Non-pigmented ciliary epithelial cell (primary cell): Measurements from ENCODE around the gene BMP8A.
"Not testable (repeated sequence)": the region's sequence is repeated elsewhere in the genome, so short reads cannot be mapped to it uniquely, and the experiment has no call there.

ENCODE experiments used
- DNase-seq: peaks from one replicate; pipeline ENCODE4 v3.0.0-alpha.2; 2010; ENCODE audit warnings: low read depth

BMP8A gene

DNA sequence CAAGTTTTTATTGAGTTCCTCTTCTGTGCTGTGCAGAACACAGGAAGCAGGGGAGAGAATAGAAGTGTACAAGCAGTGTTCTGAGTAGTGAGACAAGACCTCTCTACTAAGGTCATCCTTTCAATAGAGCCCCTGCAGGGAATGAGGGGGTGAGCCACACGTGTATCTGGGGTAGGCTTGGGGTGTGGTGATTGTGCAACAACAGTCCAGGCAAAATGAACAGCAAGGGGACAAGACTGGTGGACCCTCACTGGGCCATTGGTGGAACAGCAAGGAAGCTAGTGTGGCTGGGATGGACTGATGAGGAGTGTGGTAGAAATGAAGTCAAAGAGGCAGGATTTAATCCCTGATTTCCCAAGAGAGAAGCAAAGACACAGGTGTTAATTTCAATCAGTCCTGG is 8.2 kb upstream of the BMP8A start:
- no peak for DNase-seq

DNA sequence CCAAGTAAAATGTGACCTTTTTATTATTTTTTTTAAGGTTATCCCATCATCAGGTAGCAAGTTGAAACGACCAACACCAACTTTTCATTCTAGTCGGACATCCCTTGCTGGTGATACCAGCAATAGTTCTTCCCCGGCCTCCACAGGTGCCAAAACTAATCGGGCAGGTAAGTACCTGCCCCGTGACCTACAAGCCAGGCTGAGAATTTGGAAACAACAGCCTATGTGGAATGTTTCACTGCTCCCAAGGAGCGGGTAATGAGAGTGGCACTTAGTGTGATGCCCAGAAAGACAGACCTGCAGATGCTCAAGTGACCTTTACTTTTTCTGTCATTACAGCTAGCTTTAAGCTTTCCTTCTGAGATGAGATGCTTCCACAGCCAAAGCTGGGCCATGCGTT is 6.9 kb upstream of the BMP8A start:
- DNase-seq = no peak

DNA sequence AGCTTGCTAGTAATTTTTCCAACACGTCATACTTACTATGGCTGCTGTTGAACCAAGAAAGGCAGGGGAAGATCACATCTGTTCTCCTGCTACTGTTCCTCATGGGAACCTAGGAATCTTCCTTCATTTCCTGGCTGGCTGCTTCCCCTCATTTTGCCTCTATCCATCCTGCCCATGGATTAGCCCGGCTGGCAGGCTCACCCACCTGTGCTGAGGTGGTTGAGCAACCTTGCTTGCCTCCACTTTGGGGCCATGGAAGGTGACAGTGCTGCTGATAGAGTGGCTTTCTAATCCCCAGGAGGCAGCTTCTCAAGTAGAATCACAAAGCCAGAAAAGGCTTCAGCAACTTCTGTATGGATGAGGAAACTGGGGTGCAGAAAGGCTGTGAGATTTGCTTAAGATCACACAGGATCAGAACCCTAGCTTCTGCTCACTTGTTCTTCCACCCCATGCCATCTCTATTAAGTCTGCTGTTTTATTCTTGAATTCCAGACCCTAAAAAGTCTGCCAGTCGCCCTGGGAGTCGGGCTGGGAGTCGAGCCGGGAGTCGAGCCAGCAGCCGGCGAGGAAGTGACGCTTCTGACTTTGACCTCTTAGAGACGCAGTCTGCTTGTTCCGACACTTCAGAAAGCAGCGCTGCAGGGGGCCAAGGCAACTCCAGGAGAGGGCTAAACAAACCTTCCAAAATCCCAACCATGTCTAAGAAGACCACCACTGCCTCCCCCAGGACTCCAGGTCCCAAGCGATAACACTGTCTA is 6.2 kb upstream of the BMP8A start:
- no peak for DNase-seq

DNA sequence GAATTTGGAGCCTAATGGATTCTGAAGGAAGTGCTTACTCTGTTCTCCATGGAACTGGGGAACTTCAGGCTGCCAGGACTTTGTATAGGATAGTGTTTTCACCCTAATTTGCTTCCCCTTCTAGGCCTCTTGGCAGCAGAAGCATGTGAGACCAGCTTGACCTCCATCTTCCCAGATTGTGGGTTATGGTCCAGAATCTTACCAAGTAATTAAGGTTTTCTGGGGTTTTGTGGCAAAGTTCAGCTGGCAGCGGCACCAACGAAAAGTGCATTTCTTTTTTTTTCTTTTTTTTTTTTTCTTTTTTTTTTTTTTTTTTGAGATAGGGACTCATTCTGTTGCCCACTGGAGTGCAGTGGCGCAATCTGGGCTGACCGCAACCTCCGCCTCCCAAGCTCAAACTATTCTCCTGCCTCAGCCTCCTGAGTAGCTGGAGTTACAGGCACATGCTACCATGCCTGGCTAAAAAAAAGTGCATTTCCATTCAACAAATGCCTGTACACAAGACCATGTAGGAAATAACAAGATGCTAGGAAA is 3.4 kb upstream of the BMP8A start:
- DNase-seq = no peak

DNA sequence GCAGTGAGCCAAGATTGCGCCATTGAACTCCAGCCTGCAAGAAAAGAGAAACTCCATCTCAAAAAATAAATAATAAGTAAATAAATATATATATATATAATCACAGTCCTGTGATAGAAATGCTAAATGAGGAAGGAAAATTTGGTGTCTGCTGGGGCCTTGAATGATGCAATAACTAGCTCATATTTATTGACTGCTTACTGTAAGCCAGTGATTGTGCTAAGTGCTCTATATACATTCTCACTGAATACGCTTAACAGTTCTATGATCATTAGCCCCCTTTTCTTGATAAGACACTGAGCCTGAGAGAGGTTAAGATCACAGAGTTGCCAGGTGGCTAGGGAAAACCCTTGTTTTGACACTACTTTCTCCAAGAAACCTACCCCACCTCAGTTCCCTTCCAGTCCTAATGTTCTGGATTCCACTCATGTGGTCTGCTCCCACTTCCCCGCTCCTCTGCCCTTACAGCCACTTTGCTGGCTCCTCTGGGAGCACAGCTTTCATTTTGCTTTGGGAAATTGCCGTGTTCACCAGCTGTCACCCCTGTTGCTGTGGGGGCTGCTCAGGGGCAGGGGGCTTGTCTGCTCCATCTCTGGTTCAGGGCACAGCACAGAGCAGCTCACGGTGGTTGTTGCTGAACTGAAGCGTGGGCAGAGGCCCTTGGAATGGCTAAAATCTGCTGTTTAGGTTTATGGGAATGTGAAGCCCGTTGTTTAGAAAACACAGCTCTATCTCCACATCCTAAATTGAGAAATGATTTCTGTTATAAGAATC is 2.5 kb upstream of the BMP8A start:
- no peak for DNase-seq

DNA sequence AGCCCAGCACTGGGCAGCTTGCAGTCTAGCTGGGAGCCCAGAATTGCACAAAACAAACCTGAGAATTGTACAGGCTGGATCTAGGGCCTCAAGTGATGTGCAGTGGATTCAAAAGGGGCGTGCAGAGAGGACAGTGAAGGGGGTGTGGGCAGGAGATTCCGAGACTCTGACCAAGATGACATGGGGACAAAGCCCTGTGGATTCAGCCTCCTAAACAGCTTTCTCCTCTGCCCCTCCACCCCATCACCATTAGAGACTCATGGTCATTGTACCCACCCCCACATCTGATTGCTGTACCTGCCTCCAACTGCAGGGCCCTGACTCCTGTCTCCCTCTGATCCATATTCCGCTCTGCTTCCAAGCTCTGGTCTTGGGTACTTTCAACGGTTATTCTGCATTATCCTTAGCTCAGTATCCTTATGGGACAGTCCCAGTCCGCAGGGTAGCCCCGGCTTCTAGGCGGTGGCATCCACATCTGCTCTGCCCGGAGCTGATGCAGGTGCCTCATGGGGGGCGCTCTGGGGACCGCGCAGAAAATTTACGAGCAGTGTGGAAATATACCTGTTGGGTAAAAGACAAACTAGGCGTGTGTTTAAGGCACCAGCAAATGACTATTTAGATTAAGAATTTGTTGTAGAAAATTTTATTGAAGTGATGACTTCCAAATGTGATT is 1.7 kb upstream of the BMP8A start:
- DNase-seq = no peak

DNA sequence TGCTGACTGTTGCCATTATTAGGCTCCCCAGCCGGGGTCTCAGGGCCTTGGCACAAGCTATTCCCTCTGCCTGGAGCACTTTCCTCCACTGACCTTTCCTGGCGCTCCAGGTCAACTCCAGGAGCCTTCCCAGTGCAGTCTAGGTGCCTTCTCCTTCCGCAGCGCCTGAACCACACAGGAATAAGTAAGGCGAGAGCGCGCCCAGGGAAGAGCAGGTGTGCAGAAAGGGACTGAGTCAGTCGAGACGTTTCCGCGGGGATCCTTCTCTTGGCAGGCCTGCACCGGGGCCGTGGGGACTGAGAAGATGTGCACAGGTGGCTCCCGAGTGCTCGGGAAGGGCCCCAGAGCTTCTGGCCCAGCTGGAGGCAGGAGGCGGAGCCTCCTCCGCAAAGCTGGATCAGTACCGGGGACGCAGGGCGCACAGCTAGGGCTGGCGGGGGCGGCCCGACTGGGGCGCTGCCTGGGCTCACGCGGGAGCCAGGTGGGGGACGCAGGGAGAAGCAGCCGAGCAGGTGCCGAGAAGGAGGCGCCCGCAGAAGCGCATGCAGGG is 765 bp upstream of the BMP8A start:
- DNase-seq = no peak

DNA sequence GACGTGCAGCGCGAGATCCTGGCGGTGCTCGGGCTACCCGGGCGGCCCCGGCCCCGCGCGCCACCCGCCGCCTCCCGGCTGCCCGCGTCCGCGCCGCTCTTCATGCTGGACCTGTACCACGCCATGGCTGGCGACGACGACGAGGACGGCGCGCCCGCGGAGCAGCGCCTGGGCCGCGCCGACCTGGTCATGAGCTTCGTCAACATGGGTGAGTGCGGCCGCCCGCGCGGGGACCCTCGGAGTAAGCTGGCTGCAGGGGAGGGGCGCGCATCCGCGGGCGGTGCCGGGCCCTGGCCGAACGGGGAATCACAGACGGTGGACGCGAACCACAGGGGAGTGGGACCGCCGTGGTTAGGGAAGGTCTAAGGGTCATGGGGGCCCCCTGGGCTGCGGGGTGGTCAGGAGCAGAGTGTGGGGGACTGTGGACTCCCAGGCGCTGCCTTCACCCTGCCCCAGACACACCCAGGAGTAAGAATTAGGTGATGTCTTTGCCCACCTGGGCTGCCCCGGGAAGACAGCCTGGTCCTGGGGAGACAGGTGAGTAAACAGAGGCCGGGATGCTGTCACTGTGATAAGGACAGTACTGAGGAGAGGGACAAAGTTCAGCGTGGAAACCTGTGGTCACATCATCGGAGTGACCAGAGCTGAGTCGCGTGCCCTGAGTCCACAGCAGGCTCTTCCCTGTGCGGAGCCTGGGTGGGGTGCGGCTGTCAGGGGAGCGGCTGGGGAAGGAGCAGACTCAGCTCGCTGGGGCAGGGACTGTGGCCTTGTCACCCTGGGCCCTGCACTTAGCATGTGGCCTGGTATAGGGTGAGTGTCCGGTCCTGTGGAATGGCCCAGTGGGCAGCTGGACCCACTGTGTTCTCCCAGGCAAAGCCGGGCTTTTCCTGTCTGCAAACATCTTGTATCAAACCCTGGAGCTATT is 944 bp downstream of the BMP8A start:
- DNase-seq = not testable (repeated sequence)

DNA sequence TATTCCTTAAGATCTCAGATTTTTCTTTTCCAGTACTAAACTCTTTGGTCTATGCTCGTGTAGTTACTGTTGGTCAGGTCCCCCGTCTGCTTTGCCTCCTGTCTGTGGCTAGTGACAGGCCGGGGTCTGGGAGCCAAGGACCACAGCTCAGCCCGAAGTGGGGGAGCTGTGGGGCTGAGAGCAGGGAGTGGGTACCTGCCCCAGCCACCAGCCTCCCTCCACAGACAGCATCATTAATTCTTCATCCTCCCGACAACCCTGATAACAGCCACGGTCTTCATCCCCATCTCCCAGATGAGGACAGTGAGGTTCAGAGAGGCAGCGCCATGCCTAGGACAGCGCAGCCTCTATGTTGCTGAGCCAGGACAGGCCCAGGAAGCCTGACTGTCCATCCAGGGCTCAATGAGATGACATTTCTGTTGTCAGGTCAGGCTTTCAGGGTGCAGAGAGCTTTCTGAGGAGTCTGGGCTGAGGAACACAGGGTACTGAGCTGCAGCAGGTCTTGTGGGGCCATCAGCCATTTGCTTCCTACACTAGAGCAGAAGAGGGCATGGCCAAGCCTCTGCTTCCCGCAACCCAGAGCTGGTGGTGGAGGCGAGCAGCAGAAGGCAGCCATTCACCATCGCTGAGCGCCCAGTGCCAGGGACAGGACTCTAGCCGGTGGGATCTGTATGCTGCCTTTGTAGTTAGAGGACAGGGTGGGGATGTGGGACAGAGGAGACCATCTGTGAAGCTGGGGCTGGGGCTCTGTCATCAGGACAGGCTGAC is 1.8 kb downstream of the BMP8A start:
- not testable (repeated sequence) for DNase-seq

DNA sequence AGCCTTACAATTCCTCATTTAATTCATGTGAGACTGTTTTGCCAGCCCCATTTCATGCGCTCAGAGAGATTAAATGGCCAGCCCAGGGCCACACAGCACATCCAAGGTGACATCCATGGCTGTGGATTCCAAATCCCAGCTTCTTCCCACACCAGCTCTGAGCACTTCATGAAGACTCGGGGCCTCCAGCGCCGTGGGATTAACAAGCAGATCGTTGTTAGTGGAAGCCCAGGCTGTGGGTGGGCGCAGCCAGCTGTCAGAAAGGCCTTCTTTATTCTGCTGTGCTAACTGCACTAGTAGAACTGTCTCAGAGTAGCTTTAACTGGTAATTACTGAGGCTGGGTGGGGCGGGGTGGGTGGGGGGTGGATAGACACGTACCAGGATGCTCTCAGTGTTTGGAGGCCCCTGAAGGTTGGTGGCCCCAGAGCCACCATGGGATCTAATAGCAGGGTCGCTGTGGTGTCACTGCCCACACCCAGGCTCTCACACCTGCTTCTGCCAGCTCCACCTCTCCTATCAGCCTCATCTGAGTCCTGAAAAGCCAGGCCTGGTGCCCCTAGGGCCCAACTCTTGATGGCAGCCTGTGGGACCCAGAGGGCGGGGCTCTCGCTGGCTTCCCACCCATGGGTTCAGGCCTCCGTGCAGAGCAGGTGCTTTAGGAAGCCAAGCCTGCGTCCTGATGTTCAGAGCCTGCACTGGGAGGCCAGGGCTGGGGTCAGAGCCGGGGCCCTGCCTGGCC is 3.4 kb downstream of the BMP8A start:
- no peak for DNase-seq

DNA sequence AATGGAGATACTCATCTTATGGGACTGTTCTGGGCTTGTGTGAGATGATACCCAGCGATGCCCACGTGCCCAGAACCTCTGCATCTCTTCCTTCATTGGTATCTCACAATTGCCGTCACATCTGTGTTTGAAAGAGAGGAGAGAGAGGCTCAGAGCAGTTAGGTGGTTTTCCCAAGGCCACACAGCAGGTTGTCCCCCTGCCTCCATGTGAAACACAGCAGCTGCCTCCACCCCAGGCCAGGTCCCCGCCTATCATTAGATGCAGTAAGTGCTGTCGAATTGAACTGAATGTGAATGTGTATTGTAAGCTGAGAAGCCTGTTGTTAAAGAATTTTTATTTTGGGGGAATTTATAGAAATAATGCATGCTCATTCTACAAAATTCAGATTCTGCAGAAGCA is 5.1 kb downstream of the BMP8A start:
- not testable (repeated sequence) for DNase-seq

DNA sequence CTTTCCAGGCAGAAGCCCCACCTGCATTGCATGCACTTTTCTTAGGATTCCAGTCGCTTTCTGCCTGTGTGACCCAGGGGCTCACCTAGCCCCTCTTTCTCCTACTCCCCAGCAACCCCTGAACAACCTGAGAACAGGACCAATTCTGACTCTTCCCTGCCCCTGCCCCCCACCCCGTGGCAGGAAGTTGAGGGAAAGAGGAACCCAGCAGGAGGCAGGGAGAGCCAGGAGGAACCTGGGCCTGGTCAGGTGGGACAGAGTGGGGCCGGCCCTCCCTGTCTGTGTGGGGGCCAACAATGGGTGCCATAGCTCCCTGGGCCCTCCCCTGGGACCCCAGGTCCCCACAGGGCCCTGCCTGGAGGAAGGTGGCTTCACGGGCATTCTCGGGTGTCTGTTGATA is 6.1 kb downstream of the BMP8A start:
- no peak for DNase-seq

DNA sequence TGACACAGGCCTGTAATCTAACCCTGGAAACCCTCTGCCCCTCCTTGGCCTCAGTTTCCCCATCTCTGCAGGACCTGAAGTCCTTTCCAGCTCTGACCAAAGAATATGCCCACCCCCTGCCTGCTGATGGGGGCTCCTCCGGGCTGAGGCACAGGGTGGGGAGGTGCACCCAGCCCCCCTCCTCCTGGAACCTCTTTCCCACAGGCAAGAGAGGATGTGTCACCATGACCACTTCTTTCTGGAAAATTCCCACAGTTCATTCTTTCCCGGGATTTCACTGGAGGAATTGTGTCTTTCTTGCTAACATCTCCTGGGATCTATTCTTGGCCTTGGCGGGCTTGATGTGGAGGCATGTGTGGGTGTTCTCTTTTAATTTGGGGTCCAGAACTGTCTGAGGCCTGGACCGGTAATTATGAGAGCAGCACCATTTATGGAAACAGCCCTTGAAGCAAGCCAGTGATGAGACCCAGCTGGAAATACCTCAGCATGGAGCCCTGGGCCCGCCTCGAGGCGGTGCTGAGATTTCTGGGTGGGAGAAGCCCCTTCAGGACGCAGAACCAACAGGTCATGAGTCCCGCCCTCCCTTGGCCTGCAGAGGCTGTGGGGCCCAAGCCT is 6.8 kb downstream of the BMP8A start:
- DNase-seq = not testable (repeated sequence)

DNA sequence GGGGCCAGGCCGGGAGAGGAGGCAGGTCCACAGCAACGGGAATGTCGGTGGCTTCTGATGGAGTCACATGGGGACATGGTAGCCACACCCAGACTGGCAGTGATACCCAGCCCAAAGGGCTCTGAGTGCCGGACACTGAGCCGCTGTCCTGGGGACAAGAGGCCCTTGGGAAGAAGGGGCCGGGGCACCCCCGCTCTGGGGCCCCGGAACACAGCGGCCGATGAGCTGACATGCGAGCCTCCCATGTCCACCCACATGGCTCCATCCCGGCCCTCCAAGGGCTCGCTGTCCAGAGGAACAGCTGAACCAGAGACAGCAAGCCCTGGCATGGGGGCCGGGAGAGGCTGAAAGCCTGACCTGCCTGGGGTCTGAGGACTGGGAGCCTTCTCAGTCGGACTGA is 7.4 kb downstream of the BMP8A start:
- not testable (repeated sequence) for DNase-seq

DNA sequence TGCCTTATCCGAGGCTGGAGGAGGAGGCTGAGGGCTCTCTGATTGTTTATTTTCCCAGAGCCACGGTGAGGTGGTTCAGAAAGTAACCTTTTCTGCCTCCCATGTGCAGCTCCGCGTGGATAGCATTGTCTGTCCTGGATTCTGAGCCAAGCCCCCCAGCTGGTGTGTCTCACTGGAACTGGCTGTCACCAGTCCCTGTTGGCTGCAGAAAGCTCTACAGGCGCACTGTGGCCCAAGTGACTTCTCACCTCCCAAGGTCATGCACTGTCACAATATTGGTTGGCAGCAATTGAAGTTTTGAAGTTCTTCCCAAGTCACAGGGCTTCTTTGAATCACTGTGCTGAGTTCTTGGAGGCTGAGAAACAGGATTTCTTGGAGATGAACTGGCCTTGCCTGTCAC is 8.2 kb downstream of the BMP8A start:
- DNase-seq = no peak

DNA sequence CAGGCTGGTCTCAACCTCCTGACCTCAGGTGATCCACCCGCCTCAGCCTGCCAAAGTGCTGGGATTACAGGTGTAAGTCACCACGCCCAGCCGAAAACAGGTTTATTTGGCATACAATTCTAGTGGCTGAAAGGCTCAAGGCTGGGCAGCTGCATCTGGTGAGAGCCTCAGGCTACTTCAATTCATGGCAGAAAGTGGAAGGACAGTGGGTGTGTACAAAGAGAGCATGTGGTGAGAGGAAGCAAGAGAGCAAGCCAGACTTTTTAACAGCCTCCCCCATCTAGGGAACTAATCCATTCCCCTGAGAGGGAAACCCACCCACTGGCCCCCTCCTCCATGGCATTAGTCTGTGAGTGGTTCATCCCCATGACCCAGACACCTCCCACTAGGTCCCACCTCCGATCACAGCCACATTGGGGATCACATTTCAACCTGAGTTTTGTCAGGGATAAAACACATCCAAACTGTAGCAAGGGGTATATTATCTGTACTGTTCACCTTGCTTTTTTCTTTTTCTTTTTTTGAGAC is 9.5 kb downstream of the BMP8A start:
- DNase-seq = no peak

DNA sequence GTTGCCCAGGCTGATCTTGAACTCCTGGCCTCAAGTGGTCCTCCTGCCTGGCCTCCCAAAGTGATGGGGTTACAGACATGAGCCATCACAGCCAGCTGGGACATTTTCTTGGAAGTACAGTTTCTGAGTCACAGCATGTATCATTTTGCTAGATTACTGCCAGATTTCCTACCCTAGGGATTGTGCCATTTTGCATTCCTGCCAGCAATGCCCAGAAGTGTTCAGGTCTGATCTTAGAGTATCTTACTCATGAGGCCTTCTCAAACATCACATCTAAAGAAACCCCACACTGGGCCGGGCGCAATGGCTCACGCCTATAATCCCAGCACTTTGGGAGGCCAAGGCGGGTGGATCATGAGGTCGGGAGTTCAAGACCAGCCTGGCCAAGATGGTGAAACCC is 10.2 kb downstream of the BMP8A start:
- no peak for DNase-seq

DNA sequence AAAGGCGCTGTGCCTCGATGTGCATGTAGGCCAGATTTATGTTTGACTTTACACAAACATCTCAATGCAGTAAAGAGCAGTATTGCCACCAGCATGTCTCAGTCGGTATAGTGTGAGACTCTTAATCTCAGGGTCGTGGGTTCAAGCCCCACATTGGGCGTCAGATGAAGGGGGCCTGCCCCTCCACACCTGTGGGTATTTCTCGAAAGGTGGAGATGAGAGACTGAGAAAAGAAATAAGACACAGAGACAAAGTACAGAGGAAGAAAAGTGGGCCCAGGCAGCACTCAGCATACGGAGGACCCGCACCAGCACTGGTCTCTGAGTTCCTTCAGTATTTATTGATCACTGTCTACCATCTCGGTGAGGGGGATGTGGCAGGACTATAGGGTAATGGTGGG is 13.0 kb downstream of the BMP8A start:
- not testable (repeated sequence) for DNase-seq

DNA sequence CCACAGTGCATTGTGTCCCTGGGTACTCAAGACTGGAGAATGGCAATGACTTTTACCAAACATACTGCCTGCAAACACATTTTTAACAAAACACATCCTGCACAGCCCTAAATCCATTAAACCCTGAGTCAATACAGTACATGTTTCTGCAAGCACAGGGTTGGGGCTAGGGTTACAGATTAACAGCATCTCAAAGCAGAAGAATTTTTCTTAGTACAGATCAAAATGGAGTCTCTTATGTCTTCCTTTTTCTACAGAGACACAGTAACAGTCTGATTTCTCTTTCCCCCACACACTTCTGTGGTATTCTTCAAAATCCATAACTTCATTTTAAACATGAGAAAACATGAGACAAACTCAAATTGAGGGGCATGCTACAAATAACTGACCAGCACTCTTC is 13.9 kb downstream of the BMP8A start:
- no peak for DNase-seq
